DND-41 (cell line): Measurements from ENCODE around the gene KCNN2.

Experiments
- CTCF ChIP-seq: IDR thresholded peaks from 2 replicates; pipeline ENCODE4 v1.5.1; 2012; ENCODE audit warnings: borderline replicate concordance, low read length, moderate library complexity, mild to moderate bottlenecking; ENCODE audit not compliant: poor library complexity, severe bottlenecking; ENCODE audit errors: extremely low read depth
- EZH2 ChIP-seq: IDR thresholded peaks from 3 replicates; pipeline ENCODE4 v1.6.1; 2012; ENCODE audit warnings: borderline replicate concordance, low read depth, mild to moderate bottlenecking, moderate library complexity, low read length, inconsistent platforms; ENCODE audit not compliant: severe bottlenecking

- TF ChIP-seq CTCF (no peak), EZH2 (no peak)
These were observed 76.6 kb downstream of the KCNN2 start for GRCh38 chr5:114438471-114438870.
